Tibial artery (tissue), 4 donors: Measurements from ENCODE around the gene GALNTL6.

ENCODE experiments used
- DNase-seq, 2 donors: peaks; one replicate each; pipeline ENCODE4 v3.0.0-alpha.2; 2019
- H3K27ac ChIP-seq, 2 donors: fragments of 200-600 bp; sonication (generic) in 1 of 2; 1 replicate in 1 of 2; 2 replicates in 1 of 2; pipeline ENCODE4 v1.5.1; 2018 to 2019; ENCODE audit warnings: mild to moderate bottlenecking in 1 of 2
- H3K27me3 ChIP-seq, 2 donors: fragments of 200-600 bp; sonication (generic) in 1 of 2; one replicate each; pipeline versions ENCODE4 v1.5.1 to v1.6.0; 2016 to 2019
- H3K36me3 ChIP-seq, 3 donors: fragments of 200-600 bp; sonication (generic) in 2 of 3; one replicate each; pipeline ENCODE4 v1.5.1; 2016 to 2019; ENCODE audit warnings: mild to moderate bottlenecking in 2 of 3
- H3K4me1 ChIP-seq, 4 donors: fragments of 200-600 bp; sonication (generic) in 2 of 4; 1 replicate in 3 of 4; 2 replicates in 1 of 4; pipeline ENCODE4 v1.5.1; 2016 to 2019
- H3K4me3 ChIP-seq, 2 donors: fragments of 200-600 bp; sonication (generic) in 1 of 2; 1 replicate in 1 of 2; 2 replicates in 1 of 2; pipeline ENCODE4 v1.5.1; 2018 to 2019; ENCODE audit warnings: mild to moderate bottlenecking in 2 of 2
- H3K9me3 ChIP-seq, 3 donors: fragments of 200-600 bp; sonication (generic) in 1 of 3; one replicate each; pipeline ENCODE4 v1.5.1; 2016 to 2019
- CTCF ChIP-seq, 2 experiments: fragments of 200-600 bp in 1 of 2; fragments of 450-650 bp in 1 of 2; IDR thresholded peaks; one replicate each; pipeline ENCODE4 v1.5.1; 2017 to 2019; ENCODE audit warnings: antibody characterized with exemption in 2 of 2, mild to moderate bottlenecking in 1 of 2, moderate library complexity in 1 of 2
- intact Hi-C: fragments of 100-400 bp; cut with DNase I; formaldehyde crosslinking; loops from one replicate; pipeline ENCODE4 v1.15.0; 2023; ENCODE audit warnings: low total_unique reads

GALNTL6 gene

DNA sequence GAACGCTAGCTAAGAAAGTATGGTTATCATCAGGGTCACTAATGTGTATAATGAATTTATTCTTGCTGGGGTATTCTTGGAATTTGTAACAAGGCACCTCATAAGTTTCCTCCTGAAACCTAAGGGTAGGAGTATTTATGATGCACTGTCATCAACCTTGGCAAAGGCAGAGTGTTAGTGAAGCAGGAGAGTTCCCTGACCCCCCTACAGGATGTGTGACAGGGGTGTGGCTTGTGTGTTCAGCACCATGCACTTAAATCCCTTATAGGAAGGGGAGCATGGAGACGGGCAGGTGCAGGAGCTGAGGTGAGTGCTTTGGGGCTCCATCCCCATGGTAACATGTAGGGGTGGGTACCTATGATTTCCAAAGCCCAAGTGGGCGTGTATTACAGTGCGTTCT lies 237.7 kb downstream of the GALNTL6 start:
- H3K27ac ChIP-seq: no peak overlapping the region
- no peak overlapping the region for H3K4me3 ChIP-seq
- intact Hi-C loops: no loop called here
- no peak for TF ChIP-seq CTCF (IDR thresholded peaks at IDR 0.05)
- no peaks in the 10 kb centered on the region for H3K4me1 ChIP-seq
- H3K36me3 ChIP-seq: no peaks in the 10 kb centered on the region
- H3K27me3 ChIP-seq: no peaks in the 10 kb centered on the region
- DNase-seq: no peak
- no peaks in the 10 kb centered on the region for H3K9me3 ChIP-seq

DNA sequence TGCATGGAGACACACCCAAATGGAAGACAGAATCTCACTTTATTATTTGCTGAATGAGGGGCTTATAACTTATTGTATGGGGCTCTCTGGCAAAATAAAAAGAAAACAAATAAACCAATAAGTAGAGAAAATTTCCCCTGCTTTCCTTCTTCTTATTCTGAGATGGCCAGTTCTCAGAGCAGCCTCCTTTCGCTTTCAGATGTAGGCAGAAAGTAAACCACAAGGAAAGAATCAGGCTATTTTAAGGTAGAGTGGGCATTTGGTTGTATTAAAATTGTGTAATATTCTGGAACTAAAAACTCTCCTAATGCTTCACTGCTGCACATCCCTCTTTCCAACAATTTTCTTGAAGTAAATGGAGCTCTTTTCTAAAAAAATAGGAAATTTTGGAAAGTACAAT lies 241.8 kb downstream of the GALNTL6 start:
- no peak for DNase-seq
- intact Hi-C loops: no loop called here
- TF ChIP-seq CTCF (IDR thresholded peaks at IDR 0.05): no peak
- Histone ChIP-seq H3K27ac (no peak overlapping the region), H3K9me3 (no peaks in the 10 kb centered on the region), H3K4me3 (no peak overlapping the region), H3K4me1 (no peaks in the 10 kb centered on the region), H3K27me3 (no peaks in the 10 kb centered on the region), H3K36me3 (no peaks in the 10 kb centered on the region)

DNA sequence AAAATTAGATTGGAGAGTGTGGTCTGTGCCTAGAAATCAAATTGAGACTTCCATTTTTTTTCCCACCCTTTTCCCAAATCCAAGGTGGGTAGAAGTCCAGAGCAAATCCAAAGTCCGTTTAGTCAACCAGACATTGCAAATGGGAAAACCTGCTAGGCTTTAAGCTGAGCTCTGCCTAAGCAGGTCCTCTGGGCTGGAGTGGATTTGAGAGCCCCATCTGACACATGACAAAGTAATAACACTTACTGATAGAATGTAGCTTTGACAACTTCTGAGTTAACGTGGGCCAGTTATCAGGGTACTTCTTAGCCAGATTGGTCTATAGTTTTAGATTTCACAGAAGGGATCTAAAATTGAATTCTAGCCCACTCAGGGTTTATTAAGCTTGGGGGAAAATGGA lies 242.3 kb downstream of the GALNTL6 start:
- no peaks in the 10 kb centered on the region for H3K27me3 ChIP-seq
- no peaks in the 10 kb centered on the region for H3K9me3 ChIP-seq
- no peak for DNase-seq
- no peaks in the 10 kb centered on the region for H3K36me3 ChIP-seq
- H3K4me1 ChIP-seq: no peaks in the 10 kb centered on the region
- intact Hi-C loops: no loop called here
- no peak overlapping the region for H3K27ac ChIP-seq
- no peak for TF ChIP-seq CTCF (IDR thresholded peaks at IDR 0.05)
- H3K4me3 ChIP-seq: no peak overlapping the region

- Histone ChIP-seq H3K4me1 (no peaks in the 10 kb centered on the region), H3K9me3 (no peaks in the 10 kb centered on the region), H3K27ac (no peak overlapping the region), H3K4me3 (no peak overlapping the region), H3K36me3 (no peaks in the 10 kb centered on the region), H3K27me3 (no peaks in the 10 kb centered on the region)
- intact Hi-C loops: no loop called here
- no peak for TF ChIP-seq CTCF (IDR thresholded peaks at IDR 0.05)
- DNase-seq: no peak
Observed at GRCh38 chr4:172061204-172061603, 248.0 kb downstream of the GALNTL6 start.

DNA sequence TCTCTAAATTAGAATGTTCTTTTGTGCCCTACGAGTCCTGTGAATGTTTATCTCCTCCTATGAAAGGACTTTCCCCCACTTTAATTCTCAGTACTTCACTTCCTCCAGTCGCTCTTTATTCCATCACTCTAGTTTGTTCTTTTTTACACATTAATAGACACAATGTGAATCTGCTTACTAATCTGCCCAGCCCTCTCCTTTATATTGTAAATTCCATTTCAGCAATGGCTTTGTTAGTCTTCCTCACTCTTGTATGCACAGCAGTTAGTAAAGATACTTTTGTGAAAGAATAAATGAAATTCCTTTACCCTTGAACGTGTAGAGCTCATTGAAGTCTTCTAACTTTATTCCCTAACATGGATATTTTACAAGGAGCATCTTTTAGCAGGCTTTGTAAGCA lies 255.3 kb downstream of the GALNTL6 start:
- no peaks in the 10 kb centered on the region for H3K27me3 ChIP-seq
- TF ChIP-seq CTCF (IDR thresholded peaks at IDR 0.05): no peak
- DNase-seq: no peak
- no peak overlapping the region for H3K27ac ChIP-seq
- intact Hi-C loops: no loop called here
- no peaks in the 10 kb centered on the region for H3K4me1 ChIP-seq
- H3K9me3 ChIP-seq: no peaks in the 10 kb centered on the region
- no peaks in the 10 kb centered on the region for H3K36me3 ChIP-seq
- H3K4me3 ChIP-seq: no peak overlapping the region

DNA sequence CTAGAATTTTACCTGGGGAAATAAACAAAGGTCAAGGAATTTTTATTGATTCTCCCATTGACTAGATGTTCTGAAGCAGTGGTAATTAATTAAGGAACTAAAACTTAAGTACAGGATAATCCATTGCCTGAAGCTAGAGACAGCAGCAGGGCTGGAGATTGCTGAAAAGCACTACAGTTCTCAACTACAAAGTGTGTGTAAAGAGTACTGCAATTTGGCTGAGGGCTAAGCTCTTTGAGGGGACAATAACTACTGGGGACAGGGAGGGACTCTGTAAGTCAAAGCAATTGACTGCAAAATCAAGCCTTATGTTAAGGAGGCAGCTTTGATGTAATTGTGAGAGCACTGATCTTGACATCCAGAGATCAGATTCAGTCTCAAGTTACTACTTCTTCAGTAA lies 260.4 kb downstream of the GALNTL6 start:
- Histone ChIP-seq H3K27ac (no peak overlapping the region), H3K9me3 (no peaks in the 10 kb centered on the region), H3K4me3 (no peak overlapping the region), H3K27me3 (no peaks in the 10 kb centered on the region), H3K36me3 (no peaks in the 10 kb centered on the region), H3K4me1 (no peaks in the 10 kb centered on the region)
- intact Hi-C loops: no loop called here
- TF ChIP-seq CTCF (IDR thresholded peaks at IDR 0.05): no peak
- no peak for DNase-seq
